ENCODE results near the gene IGF2R. TPM values are rescaled to one million over a fixed set of nuclear protein-coding genes. Genes with fewer than 3 reads are reported as not detected.

The IGF2R gene
- polyA plus RNA-seq, 1 donor (not counting 4 experiments of a cell fraction or from before 2014, with no cell fraction given) = 40.9 TPM

DNA sequence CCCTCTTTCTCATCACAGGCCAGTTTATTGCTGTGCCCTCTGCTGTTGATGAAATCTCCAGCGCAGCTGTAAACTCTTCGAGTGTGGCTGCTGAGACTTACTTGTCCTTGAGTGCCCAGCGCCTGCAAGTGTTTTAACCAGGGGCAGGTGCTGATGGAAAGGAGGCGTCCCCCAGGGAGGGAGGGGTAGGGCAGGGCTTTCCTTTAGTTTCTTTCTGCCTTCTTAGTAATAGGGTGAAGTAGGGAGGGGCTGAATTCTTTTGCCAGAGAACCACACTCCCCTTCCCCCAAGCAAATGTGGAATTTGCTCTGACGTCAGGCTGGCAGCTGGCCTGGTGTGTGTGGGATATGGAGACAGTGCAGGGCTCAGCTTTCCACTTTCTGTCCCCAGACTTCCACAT lies 61.2 kb downstream of the IGF2R start:
- Histone ChIP-seq H3K36me3 (ENCODE audit: control insufficient read depth in 2 of 2, extremely low read depth in 1 of 2, insufficient read depth in 2 of 2, low read length in 2 of 2) (peaks cover 35 to 53% of the 10 kb centered on the region in 2 experiments), H3K9me3 (ENCODE audit: control insufficient read depth, low read depth, low read length) (no peaks in the 10 kb centered on the region), H4K20me1 (ENCODE audit: control insufficient read depth, extremely low read depth, insufficient read depth, low read length) (no peaks in the 10 kb centered on the region), H3K27me3 (ENCODE audit: control insufficient read depth, extremely low read depth, insufficient read depth, low read length) (no peaks in the 10 kb centered on the region), H3K79me2 (ENCODE audit: control insufficient read depth, insufficient read depth, low read length) (no peaks in the 10 kb centered on the region), H3K9ac (ENCODE audit: control insufficient read depth, extremely low read depth, insufficient read depth, low read length) (peak overlapping the region; percentile 30), H3K4me2 (ENCODE audit: control insufficient read depth, extremely low read depth, insufficient read depth, low read depth, low read length) (no peak overlapping the region), H3K27ac (ENCODE audit: control insufficient read depth, insufficient read depth, low read length) (peak overlapping the region; percentile 48), H3K9me1 (ENCODE audit: control insufficient read depth, extremely low read depth, insufficient read depth, low read length) (peaks cover 2% of the 10 kb centered on the region), H3K4me3 (ENCODE audit: control insufficient read depth in 2 of 3, extremely low read depth in 1 of 3, insufficient read depth in 2 of 3, low read depth in 1 of 3, low read length in 3 of 3) (no peak overlapping the region), H2AFZ (ENCODE audit: control insufficient read depth, low read length) (no peak overlapping the region), H3K4me1 (ENCODE audit: control insufficient read depth, extremely low read depth, insufficient read depth, low read length) (peaks cover 11% of the 10 kb centered on the region)
- dilution Hi-C loops (cut with MboI; ENCODE audit: extremely low pct_ligation_motif_present, low sequenced_read_pairs) = no loop called here
- FAIRE-seq = no peak
- no peak for DNase-seq (ENCODE audit: low read depth, low spot score)
- no peak for TF ChIP-seq EZH2 (IDR thresholded peaks at IDR 0.05; ENCODE audit: low read length)
- TF ChIP-seq CTCF (optimal IDR thresholded peaks at IDR 0.05 in 1 of 3, IDR thresholded peaks at IDR 0.05 in 1 of 3, conservative IDR thresholded peaks at IDR 0.05 in 1 of 3; ENCODE audit: extremely low read depth in 1 of 3, insufficient read depth in 2 of 3, low read length in 3 of 3) = no peak

DNA sequence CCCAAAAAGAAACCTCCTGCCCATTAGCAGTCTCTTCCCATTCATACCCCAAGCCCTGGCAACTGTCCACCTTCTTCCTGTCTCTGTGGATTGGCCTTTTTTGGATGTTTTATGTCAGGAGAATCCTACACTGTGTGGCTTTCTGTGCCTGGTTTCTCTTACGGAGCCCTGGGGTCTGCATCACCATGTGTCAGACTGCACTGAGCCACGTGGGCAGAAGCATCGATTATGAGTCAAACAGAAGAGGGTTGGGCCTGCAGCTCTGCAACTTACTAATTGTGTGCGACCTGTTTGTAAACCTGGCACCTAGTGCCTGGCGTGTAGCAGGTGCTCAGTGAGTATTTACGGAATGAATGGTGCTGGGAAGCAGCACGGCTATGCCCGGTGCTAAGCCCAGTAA lies 62.6 kb downstream of the IGF2R start:
- H3K27me3 ChIP-seq (ENCODE audit: control insufficient read depth, extremely low read depth, insufficient read depth, low read length) = no peaks in the 10 kb centered on the region
- H3K79me2 ChIP-seq (ENCODE audit: control insufficient read depth, insufficient read depth, low read length) = no peaks in the 10 kb centered on the region
- no peak for FAIRE-seq
- H3K4me3 ChIP-seq (ENCODE audit: control insufficient read depth in 2 of 3, extremely low read depth in 1 of 3, insufficient read depth in 2 of 3, low read depth in 1 of 3, low read length in 3 of 3) = no peak overlapping the region
- no peak overlapping the region for H3K27ac ChIP-seq (ENCODE audit: control insufficient read depth, insufficient read depth, low read length)
- TF ChIP-seq CTCF (optimal IDR thresholded peaks at IDR 0.05 in 1 of 3, IDR thresholded peaks at IDR 0.05 in 1 of 3, conservative IDR thresholded peaks at IDR 0.05 in 1 of 3; ENCODE audit: extremely low read depth in 1 of 3, insufficient read depth in 2 of 3, low read length in 3 of 3) (no peak), EZH2 (IDR thresholded peaks at IDR 0.05; ENCODE audit: low read length) (no peak)
- no peak for DNase-seq (ENCODE audit: low read depth, low spot score)
- peaks cover 41 to 53% of the 10 kb centered on the region in 2 experiments for H3K36me3 ChIP-seq (ENCODE audit: control insufficient read depth in 2 of 2, extremely low read depth in 1 of 2, insufficient read depth in 2 of 2, low read length in 2 of 2)
- peaks cover 2% of the 10 kb centered on the region for H3K9me1 ChIP-seq (ENCODE audit: control insufficient read depth, extremely low read depth, insufficient read depth, low read length)
- H3K4me1 ChIP-seq (ENCODE audit: control insufficient read depth, extremely low read depth, insufficient read depth, low read length) = peaks cover 22% of the 10 kb centered on the region
- H3K9ac ChIP-seq (ENCODE audit: control insufficient read depth, extremely low read depth, insufficient read depth, low read length) = no peak overlapping the region
- H2AFZ ChIP-seq (ENCODE audit: control insufficient read depth, low read length) = no peak overlapping the region
- no peaks in the 10 kb centered on the region for H3K9me3 ChIP-seq (ENCODE audit: control insufficient read depth, low read depth, low read length)
- dilution Hi-C loops (cut with MboI; ENCODE audit: extremely low pct_ligation_motif_present, low sequenced_read_pairs) = no loop called here
- H3K4me2 ChIP-seq (ENCODE audit: control insufficient read depth, extremely low read depth, insufficient read depth, low read depth, low read length) = no peak overlapping the region
- no peaks in the 10 kb centered on the region for H4K20me1 ChIP-seq (ENCODE audit: control insufficient read depth, extremely low read depth, insufficient read depth, low read length)

All from keratinocyte (primary cell).